Embryonic facial prominence (tissue), 1 donor: ENCODE data around the gene ISG20.

Experiments
- DNase-seq: peaks from one replicate; pipeline ENCODE4 v3.0.0-alpha.2; 2016; ENCODE audit errors: extremely low spot score

The ISG20 gene

GRCh38 chr15:88638626-88639372 is at the start of gene ISG20:
TSS of gene ISG20 (plus strand) at chr15:88639016. CDS start at chr15:88639367, 351 bp downstream.
- peak; percentile 35 for DNase-seq

GRCh38 chr15:88590759-88591158 is 48.1 kb upstream of the ISG20 start:
- no peak for DNase-seq

GRCh38 chr15:88591384-88591783 is 47.4 kb upstream of the ISG20 start:
- DNase-seq: no peak

GRCh38 chr15:88603885-88604284 is 34.9 kb upstream of the ISG20 start:
- no peak for DNase-seq

GRCh38 chr15:88604381-88605188 is 34.2 kb upstream of the ISG20 start:
- DNase-seq: no peak

- no peak for DNase-seq
Observed at GRCh38 chr15:88605189-88606069, 33.4 kb upstream of the ISG20 start.

GRCh38 chr15:88606070-88606794 is 32.6 kb upstream of the ISG20 start:
- no peak for DNase-seq

- DNase-seq: no peak
Observed at GRCh38 chr15:88607951-88608350, 30.9 kb upstream of the ISG20 start.

GRCh38 chr15:88608607-88609181 is 30.1 kb upstream of the ISG20 start:
- DNase-seq: no peak

- no peak for DNase-seq
Observed at GRCh38 chr15:88609344-88610090, 29.3 kb upstream of the ISG20 start.

GRCh38 chr15:88610701-88611231 is 28.1 kb upstream of the ISG20 start:
- no peak for DNase-seq

GRCh38 chr15:88612186-88612796 is 26.5 kb upstream of the ISG20 start:
- no peak for DNase-seq

GRCh38 chr15:88613074-88613944 is 25.5 kb upstream of the ISG20 start:
- no peak for DNase-seq

- DNase-seq: no peak
Observed at GRCh38 chr15:88615303-88616107, 23.3 kb upstream of the ISG20 start.

GRCh38 chr15:88616240-88616639 is 22.6 kb upstream of the ISG20 start:
- no peak for DNase-seq

- DNase-seq: no peak
Observed at GRCh38 chr15:88617031-88617722, 21.6 kb upstream of the ISG20 start.

- DNase-seq: no peak
Observed at GRCh38 chr15:88617790-88618189, 21.0 kb upstream of the ISG20 start.
